Measurements from ENCODE around the gene CAPN5. TPM values are rescaled to one million over a fixed set of nuclear protein-coding genes. Genes with fewer than 3 reads are reported as not detected.

CAPN5 gene
- total and polyA plus RNA-seq, 10 donors: 0.80 to 9.2 (median 4.6) TPM

DNA sequence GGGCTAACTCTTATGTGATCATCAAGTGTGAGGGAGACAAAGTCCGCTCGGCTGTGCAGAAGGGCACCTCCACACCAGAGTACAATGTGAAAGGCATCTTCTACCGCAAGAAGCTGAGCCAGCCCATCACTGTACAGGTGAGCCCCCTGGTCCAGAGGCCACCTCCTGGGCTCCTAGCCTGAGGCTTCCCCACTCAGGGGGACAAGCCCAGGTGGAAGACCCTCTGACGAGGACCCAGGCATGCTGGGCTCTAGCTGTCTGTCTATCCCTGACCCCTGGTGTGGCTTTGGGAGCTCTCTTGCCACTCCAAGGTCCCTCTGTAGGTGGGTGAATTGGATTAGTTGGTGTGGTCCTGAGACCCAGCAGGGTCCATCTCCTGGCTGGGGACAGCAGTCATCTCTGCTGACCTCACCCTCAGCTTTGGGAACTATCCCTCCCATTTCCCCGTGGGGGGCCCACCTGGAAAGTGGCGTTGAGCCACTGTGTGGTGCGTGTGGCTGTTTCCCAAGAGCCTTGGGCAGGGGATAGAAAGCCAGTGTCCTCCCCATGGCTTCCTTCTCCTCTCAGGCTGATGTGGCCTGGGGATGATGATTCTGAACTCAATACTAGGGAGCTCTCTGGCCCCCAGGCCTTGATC lies 55.9 kb downstream of the CAPN5 start:
- Histone ChIP-seq H3K4me3 (no peak overlapping the region), H3K27me3 (replicated peaks in 1 of 7) (peaks cover 0 to 22% (median 0%) of the 10 kb centered on the region in 7 donors), H3K9me3 (no peaks in the 10 kb centered on the region), H3K36me3 (peaks cover 0 to 47% (median 3%) of the 10 kb centered on the region in 6 donors), H3K27ac (no peak overlapping the region), H3K4me1 (peaks cover 9 to 12% (median 10%) of the 10 kb centered on the region in 6 donors)
- TF ChIP-seq POLR2A (IDR thresholded peaks at IDR 0.05) (no peak), POLR2AphosphoS5 (IDR thresholded peaks at IDR 0.05) (no peak)
- TF ChIP-seq, protein P1, sequence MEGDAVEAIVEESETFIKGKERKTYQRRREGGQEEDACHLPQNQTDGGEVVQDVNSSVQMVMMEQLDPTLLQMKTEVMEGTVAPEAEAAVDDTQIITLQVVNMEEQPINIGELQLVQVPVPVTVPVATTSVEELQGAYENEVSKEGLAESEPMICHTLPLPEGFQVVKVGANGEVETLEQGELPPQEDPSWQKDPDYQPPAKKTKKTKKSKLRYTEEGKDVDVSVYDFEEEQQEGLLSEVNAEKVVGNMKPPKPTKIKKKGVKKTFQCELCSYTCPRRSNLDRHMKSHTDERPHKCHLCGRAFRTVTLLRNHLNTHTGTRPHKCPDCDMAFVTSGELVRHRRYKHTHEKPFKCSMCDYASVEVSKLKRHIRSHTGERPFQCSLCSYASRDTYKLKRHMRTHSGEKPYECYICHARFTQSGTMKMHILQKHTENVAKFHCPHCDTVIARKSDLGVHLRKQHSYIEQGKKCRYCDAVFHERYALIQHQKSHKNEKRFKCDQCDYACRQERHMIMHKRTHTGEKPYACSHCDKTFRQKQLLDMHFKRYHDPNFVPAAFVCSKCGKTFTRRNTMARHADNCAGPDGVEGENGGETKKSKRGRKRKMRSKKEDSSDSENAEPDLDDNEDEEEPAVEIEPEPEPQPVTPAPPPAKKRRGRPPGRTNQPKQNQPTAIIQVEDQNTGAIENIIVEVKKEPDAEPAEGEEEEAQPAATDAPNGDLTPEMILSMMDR (IDR thresholded peaks at IDR 0.05 in 8 of 11, conservative IDR thresholded peaks at IDR 0.05 in 3 of 11): no peak
- WGBS, 5 donors: 82 to 91% (median 85%) methylated on average over 3 to 7 of the region's 7 CpGs
- intact Hi-C loops (cut with DNase I; ENCODE audit: low total_unique reads): no loop called here
- no peak for DNase-seq

DNA sequence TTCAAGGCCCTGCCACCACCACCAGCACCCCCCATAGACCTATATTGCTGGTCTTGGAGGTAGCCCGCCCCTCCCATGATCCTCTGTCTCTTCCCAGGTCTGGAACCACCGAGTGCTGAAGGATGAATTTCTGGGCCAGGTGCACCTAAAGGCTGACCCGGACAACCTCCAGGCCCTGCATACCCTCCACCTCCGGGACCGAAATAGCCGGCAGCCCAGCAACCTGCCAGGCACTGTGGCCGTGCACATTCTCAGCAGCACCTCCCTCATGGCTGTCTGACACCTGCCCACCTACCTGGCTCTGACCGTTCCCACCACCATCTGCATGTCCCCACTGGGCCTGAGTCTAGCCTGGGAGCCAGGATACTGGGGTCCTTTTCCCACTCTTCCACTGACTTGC lies 56.8 kb downstream of the CAPN5 start:
- Histone ChIP-seq H3K4me1 (peaks cover 13 to 21% (median 18%) of the 10 kb centered on the region in 6 donors), H3K36me3 (peaks cover 0 to 42% (median 0%) of the 10 kb centered on the region in 6 donors), H3K4me3 (no peak overlapping the region), H3K27ac (no peak overlapping the region), H3K27me3 (replicated peaks in 1 of 7) (peaks cover 0 to 27% (median 0%) of the 10 kb centered on the region in 7 donors), H3K9me3 (no peaks in the 10 kb centered on the region)
- TF ChIP-seq POLR2AphosphoS5 (IDR thresholded peaks at IDR 0.05) (no peak), POLR2A (IDR thresholded peaks at IDR 0.05) (no peak)
- TF ChIP-seq, protein P1 (IDR thresholded peaks at IDR 0.05 in 8 of 11, conservative IDR thresholded peaks at IDR 0.05 in 3 of 11): no peak
- intact Hi-C loops (cut with DNase I; ENCODE audit: low total_unique reads): no loop called here
- 86 to 93% (median 90%) methylated on average over 3 to 8 of the region's 8 CpGs for WGBS, 5 donors
- no peak for DNase-seq

DNA sequence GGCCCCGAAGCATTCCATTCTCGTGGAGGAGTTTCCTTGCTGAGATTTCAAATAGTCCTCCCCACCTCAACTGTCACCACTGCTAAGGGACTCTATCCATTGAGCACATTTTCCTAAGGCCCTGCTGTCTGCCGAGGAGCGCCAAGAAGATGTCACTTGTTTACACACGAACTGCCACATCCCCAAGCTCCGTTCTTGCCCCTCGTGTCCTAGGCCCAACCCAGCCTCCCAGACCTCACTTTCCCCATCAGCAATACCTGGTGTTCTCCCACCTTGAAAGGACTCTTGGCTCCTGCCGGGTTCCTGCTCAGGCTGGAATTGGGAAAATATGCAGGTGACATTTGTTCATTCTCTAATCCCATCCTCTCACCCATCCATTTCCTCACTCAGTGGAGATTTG lies 57.3 kb downstream of the CAPN5 start:
- TF ChIP-seq POLR2A (IDR thresholded peaks at IDR 0.05) (no peak), POLR2AphosphoS5 (IDR thresholded peaks at IDR 0.05) (no peak)
- TF ChIP-seq, protein P1 (IDR thresholded peaks at IDR 0.05 in 8 of 11, conservative IDR thresholded peaks at IDR 0.05 in 3 of 11): no peak
- intact Hi-C loops (cut with DNase I; ENCODE audit: low total_unique reads): no loop called here
- 88 to 96% (median 91%) methylated on average over 8 of the region's 8 CpGs for WGBS, 5 donors
- Histone ChIP-seq H3K36me3 (peaks cover 0 to 42% (median 0%) of the 10 kb centered on the region in 6 donors), H3K27me3 (replicated peaks in 1 of 7) (peaks cover 0 to 27% (median 0%) of the 10 kb centered on the region in 7 donors), H3K27ac (no peak overlapping the region), H3K9me3 (no peaks in the 10 kb centered on the region), H3K4me3 (no peak overlapping the region), H3K4me1 (peaks cover 13 to 22% (median 18%) of the 10 kb centered on the region in 6 donors)
- DNase-seq: no peak

DNA sequence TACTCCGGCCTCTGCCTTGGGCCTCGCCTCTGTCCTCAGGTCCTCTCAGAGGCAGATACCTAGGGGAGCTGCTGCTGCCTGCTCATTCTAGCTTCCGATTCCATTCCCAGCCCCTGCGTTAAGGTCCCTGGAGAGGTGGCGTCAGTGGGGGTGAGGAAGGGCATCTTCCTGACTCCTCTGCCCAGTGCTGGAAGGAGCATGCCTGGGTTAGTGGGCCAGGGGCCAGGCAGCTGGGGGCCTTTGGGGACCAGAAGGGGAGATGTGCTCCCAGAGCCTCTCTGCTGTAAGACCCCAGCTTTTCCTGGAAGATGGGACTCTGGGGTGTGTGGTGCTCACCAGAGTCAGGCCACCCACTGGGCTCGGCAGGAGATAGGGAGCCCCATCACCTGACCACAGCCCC lies 57.7 kb downstream of the CAPN5 start:
- Histone ChIP-seq H3K27ac (no peak overlapping the region), H3K4me3 (no peak overlapping the region), H3K27me3 (replicated peaks in 1 of 7) (peaks cover 0 to 27% (median 0%) of the 10 kb centered on the region in 7 donors), H3K4me1 (peaks cover 13 to 22% (median 18%) of the 10 kb centered on the region in 6 donors), H3K9me3 (no peaks in the 10 kb centered on the region), H3K36me3 (peaks cover 0 to 42% (median 0%) of the 10 kb centered on the region in 6 donors)
- 88 to 98% (median 94%) methylated on average over 6 of the region's 6 CpGs for WGBS, 5 donors
- intact Hi-C loops (cut with DNase I; ENCODE audit: low total_unique reads): no loop called here
- TF ChIP-seq POLR2A (IDR thresholded peaks at IDR 0.05) (no peak), POLR2AphosphoS5 (IDR thresholded peaks at IDR 0.05) (no peak)
- TF ChIP-seq, protein P1 (IDR thresholded peaks at IDR 0.05 in 8 of 11, conservative IDR thresholded peaks at IDR 0.05 in 3 of 11): no peak
- DNase-seq: no peak
